ENCODE data around the gene ATG13.

DNA sequence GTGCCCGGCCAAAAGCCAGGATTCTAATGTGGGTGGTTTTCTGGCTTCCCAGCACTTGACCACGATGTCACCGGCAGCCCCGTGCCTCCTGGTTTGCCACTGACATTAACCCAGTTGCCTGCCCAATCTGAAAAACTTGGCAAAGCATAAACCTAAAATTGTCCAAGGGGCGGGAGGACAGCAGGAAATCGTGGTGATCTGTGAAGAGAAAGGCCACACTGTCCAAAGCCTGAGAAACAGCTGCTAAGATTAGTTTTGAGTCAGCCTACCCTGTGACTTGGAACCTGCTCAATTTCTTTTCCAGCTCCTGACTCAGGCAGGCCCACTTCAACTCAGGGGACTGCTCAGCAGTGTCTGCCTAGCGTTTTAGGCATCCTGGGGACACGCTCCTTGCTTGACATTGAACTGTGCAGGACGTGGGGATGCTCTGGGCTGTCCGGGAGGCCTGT lies 93.5 kb downstream of the ATG13 start:
- TF ChIP-seq POLR2A (IDR thresholded peaks at IDR 0.05) = no peak
- TF ChIP-seq, protein P1, sequence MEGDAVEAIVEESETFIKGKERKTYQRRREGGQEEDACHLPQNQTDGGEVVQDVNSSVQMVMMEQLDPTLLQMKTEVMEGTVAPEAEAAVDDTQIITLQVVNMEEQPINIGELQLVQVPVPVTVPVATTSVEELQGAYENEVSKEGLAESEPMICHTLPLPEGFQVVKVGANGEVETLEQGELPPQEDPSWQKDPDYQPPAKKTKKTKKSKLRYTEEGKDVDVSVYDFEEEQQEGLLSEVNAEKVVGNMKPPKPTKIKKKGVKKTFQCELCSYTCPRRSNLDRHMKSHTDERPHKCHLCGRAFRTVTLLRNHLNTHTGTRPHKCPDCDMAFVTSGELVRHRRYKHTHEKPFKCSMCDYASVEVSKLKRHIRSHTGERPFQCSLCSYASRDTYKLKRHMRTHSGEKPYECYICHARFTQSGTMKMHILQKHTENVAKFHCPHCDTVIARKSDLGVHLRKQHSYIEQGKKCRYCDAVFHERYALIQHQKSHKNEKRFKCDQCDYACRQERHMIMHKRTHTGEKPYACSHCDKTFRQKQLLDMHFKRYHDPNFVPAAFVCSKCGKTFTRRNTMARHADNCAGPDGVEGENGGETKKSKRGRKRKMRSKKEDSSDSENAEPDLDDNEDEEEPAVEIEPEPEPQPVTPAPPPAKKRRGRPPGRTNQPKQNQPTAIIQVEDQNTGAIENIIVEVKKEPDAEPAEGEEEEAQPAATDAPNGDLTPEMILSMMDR (IDR thresholded peaks at IDR 0.05) = no peak
